CD4-positive, alpha-beta memory T cell (primary cell): ENCODE measurements around the gene RFNG. TPM values are rescaled to one million over a fixed set of nuclear protein-coding genes. Genes with fewer than 3 reads are reported as not detected.
A peak's percentile ranks its signal among the peaks of the same experiment; 100 is the strongest.

Source experiments
- CTCF ChIA-PET: fragments of 350-600 bp; sonication (Branson Sonifier 250); formaldehyde crosslinking; loops from one replicate; lab custom pipeline; 2021; ENCODE audit warnings: inconsistent platforms; ENCODE audit not compliant: partially characterized antibody; lab: Charles Lee
- POLR2A ChIA-PET: fragments of 350-600 bp; sonication (Branson Sonifier 250); formaldehyde crosslinking; loops from one replicate; lab custom pipeline; 2021; ENCODE audit not compliant: partially characterized antibody; lab: Charles Lee
- DNase-seq, 5 donors: peaks; one replicate each; pipeline versions ENCODE4 v3.0.0 to v3.0.0-alpha.2; 2020 to 2022; ENCODE audit warnings: mixed read lengths in 1 of 5
- H3K27ac ChIP-seq: one replicate; pipeline ENCODE4 v1.7.0; 2013; ENCODE audit warnings: low read depth, low read length
- H3K27me3 ChIP-seq: 2 replicates; pipeline ENCODE4 v1.7.0; 2013; ENCODE audit warnings: mild to moderate bottlenecking, low read length, moderate library complexity; ENCODE audit not compliant: insufficient read depth
- H3K36me3 ChIP-seq: 2 replicates; pipeline ENCODE4 v1.7.0; 2013; ENCODE audit warnings: mild to moderate bottlenecking, low read length, moderate library complexity; ENCODE audit not compliant: insufficient read depth
- H3K4me1 ChIP-seq: 2 replicates; pipeline ENCODE4 v1.7.0; 2013; ENCODE audit warnings: mild to moderate bottlenecking, low read length, moderate library complexity; ENCODE audit not compliant: insufficient read depth
- H3K4me3 ChIP-seq, 2 donors: one replicate each; pipeline ENCODE4 v1.7.0; 2013; ENCODE audit warnings: low read length in 2 of 2, mild to moderate bottlenecking in 1 of 2
- H3K9me3 ChIP-seq, 2 donors: one replicate each; pipeline ENCODE4 v1.7.0; 2013; ENCODE audit warnings: low read length in 2 of 2, control low read depth in 1 of 2; ENCODE audit not compliant: control insufficient read depth in 1 of 2
- H3K27ac Mint-ChIP-seq, 7 donors: one replicate each; pipeline ENCODE4 v1.8.0; 2020 to 2021; ENCODE audit warnings: mixed read lengths in 7 of 7, mild to moderate bottlenecking in 6 of 7, inconsistent platforms in 3 of 7, moderate library complexity in 3 of 7
- H3K27me3 Mint-ChIP-seq, 2 donors: one replicate each; pipeline ENCODE4 v1.8.0; 2020 to 2021; ENCODE audit warnings: mixed read lengths in 2 of 2
- H3K36me3 Mint-ChIP-seq, 2 donors: one replicate each; pipeline ENCODE4 v1.8.0; 2020 to 2021; ENCODE audit warnings: mixed read lengths in 2 of 2, inconsistent platforms in 1 of 2, mild to moderate bottlenecking in 1 of 2
- H3K4me1 Mint-ChIP-seq, 4 donors: one replicate each; pipeline ENCODE4 v1.8.0; 2020 to 2021; ENCODE audit warnings: mixed read lengths in 4 of 4, mild to moderate bottlenecking in 1 of 4
- H3K4me3 Mint-ChIP-seq, 8 donors: one replicate each; pipeline ENCODE4 v1.8.0; 2020 to 2021; ENCODE audit warnings: mixed read lengths in 8 of 8, mild to moderate bottlenecking in 7 of 8, moderate library complexity in 6 of 8, inconsistent platforms in 3 of 8
- H3K9me3 Mint-ChIP-seq, 8 donors: one replicate each; pipeline ENCODE4 v1.8.0; 2020 to 2021; ENCODE audit warnings: mixed read lengths in 8 of 8, mild to moderate bottlenecking in 5 of 8, inconsistent platforms in 3 of 8, moderate library complexity in 1 of 8
- intact Hi-C: fragments of 100-400 bp; cut with micrococcal nuclease; formaldehyde crosslinking; loops from one replicate; pipeline ENCODE4 v1.15.1; 2023
- polyA plus RNA-seq, 2 donors: library from polyadenylated mRNA; unstranded; fragments of 300-500 nt; fragmentation: Illumina TruSeq; gene quantifications; one replicate each; pipeline ENCODE4 v1.2.3, GENCODE V29; 2021
- total RNA-seq, 2 experiments: library from RNA; stranded (reverse); gene quantifications; one replicate each; pipeline ENCODE4 v1.2.3, GENCODE V29; 2021

The RFNG gene
- total and polyA plus RNA-seq, 4 experiments from 2014 or later = 6.2 to 44.0 (median 22.9) TPM

DNA sequence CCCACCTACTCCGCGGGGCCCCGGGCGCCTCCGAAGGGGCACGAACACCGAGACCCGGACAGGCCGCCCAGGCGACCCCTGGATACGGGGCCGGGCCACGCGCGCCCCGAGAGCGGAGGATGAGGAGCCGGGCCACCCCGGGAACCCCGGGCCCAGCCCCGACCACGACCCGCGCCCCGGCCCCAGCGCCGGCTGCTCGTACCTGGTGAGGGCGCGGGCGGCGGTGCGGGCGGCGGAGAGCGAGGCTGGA is 46.2 kb upstream of the RFNG start:
- no peaks in the 10 kb centered on the region for H3K9me3 ChIP-seq
- no peak for DNase-seq
- peak overlapping the region; percentile 78 for H3K27ac ChIP-seq
- peaks cover 6% of the 10 kb centered on the region for H3K36me3 ChIP-seq
- Mint-ChIP-seq H3K27me3 (no peaks in the 10 kb centered on the region), H3K4me1 (peaks cover 0 to 20% (median 2%) of the 10 kb centered on the region in 4 donors), H3K4me3 (peak overlapping the region in 7 of 8 donors; percentile 35 to 82 (median 67)), H3K27ac (peak overlapping the region in 1 of 7 donors; percentile 22), H3K9me3 (no peaks in the 10 kb centered on the region), H3K36me3 (peaks cover 3% of the 10 kb centered on the region in 2 donors)
- intact Hi-C loops = loop anchor here (1.0 to 5.0 kb wide), 7 partner anchors 28 to 416 kb away; partner anchors contain the start of genes ARL16, CENPX, DCXR and GPS1
- no peaks in the 10 kb centered on the region for H3K27me3 ChIP-seq
- ChIA-PET POLR2A (interaction anchor here (0.6 to 3.6 kb wide), 12 partner anchors 10 to 67 kb away, joined by 3 to 50 read pairs (median 8); partner anchors contain the start of genes DCXR, DUS1L, GPS1 and RAC3), CTCF (interaction anchor here (1.8 kb wide), 1 partner anchor 30 kb away, joined by 7 read pairs; no protein-coding TSS in a partner anchor)
- peak overlapping the region in 1 of 2 donors; percentile 50 for H3K4me3 ChIP-seq
- peaks cover 20% of the 10 kb centered on the region for H3K4me1 ChIP-seq

DNA sequence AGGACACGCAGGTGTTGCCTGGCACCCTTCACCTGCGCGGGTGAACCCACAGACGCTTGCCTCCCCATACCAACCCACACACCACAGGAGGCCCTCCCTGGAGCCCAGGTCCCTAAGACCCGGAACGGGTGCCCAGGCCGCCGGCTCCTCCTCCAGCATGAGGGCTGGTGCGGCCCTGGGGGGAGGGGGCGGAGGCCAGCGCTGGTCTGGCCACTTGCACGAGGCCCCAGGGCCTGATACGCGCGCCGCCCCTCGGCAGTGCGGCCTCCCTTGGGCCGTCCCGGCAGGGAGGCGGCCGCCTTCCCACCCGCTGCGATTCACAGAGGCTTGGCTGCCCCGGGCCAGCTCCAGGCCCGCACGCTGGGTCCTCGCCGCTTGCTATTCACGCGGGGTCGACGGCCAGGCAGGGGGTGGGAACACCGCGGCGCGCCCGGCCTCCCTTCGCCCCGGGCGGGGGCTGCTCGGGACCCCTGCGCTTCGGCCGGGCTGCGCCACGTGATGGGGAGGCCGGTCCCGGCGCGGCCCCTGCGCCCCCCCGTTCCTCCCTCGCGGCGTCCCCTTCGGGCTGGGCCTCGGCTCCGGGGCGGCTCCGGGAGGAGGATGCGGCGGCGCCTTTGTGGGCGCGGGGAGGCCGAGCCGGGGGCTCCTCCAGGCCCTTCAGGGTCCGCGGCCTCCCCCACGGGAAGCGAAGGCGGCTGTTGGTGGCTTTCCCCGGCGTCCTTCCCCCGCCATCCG is 45.7 kb upstream of the RFNG start:
- Mint-ChIP-seq H3K27ac (peak overlapping the region in 3 of 7 donors; percentile 22 to 55 (median 29)), H3K27me3 (no peaks in the 10 kb centered on the region), H3K4me1 (peaks cover 0 to 20% (median 2%) of the 10 kb centered on the region in 4 donors), H3K4me3 (peak overlapping the region in 7 of 8 donors; percentile 34 to 75 (median 63)), H3K9me3 (no peaks in the 10 kb centered on the region), H3K36me3 (peaks cover 3% of the 10 kb centered on the region in 2 donors)
- peak in 1 of 5 donors; percentile 24 for DNase-seq
- Histone ChIP-seq H3K36me3 (peaks cover 6% of the 10 kb centered on the region), H3K27ac (peak overlapping the region; percentile 78), H3K4me3 (peak overlapping the region; percentile 23 to 50), H3K9me3 (no peaks in the 10 kb centered on the region), H3K4me1 (peaks cover 20% of the 10 kb centered on the region), H3K27me3 (no peaks in the 10 kb centered on the region)
- ChIA-PET POLR2A (interaction anchor here (0.6 to 3.6 kb wide), 13 partner anchors 10 to 119 kb away, joined by 3 to 50 read pairs (median 8); partner anchors contain the start of genes DCXR, DUS1L and RAC3), CTCF (interaction anchor here (0.6 to 1.8 kb wide), 2 partner anchors 9 to 30 kb away, joined by 4 to 7 read pairs; no protein-coding TSS in a partner anchor)
- intact Hi-C loops = loop anchor here (5.0 kb wide), 3 partner anchors 45 to 415 kb away; partner anchors contain the start of genes ARL16, CENPX, GPS1 and HGS

DNA sequence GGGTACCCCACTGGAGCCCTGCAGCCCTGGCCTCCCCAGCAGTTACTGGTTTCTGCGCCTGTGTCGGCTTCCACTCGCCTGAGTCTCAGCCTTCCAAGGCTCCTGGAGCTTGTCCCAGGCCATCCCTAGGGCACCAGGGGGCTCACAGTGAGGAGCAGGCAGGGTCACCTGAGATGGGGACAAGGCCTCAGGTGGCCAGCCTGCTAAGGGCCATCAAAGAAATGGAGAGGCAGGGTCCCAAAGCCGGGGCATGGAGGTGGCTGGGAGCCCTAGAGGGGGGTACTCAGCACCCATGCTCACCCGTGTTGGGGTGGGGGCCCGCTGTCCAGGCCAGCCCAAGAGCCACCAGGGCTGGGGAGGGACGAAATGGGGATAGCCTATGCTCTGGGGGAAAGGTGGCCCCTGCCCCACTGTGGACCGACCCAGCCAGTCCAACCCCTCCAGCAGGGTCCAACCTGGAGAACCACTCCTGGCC is 45.1 kb upstream of the RFNG start:
- Histone ChIP-seq H3K27ac (peak overlapping the region; percentile 78), H3K4me1 (peaks cover 20% of the 10 kb centered on the region), H3K27me3 (no peaks in the 10 kb centered on the region), H3K9me3 (no peaks in the 10 kb centered on the region), H3K36me3 (peaks cover 11% of the 10 kb centered on the region), H3K4me3 (peak overlapping the region; percentile 23 to 50)
- peaks cover 3 to 4% of the 10 kb centered on the region in 2 donors for H3K36me3 Mint-ChIP-seq
- intact Hi-C loops = loop anchor here (5.0 kb wide), 3 partner anchors 44 to 414 kb away; partner anchors contain the start of genes ARL16, CENPX, GPS1 and HGS
- POLR2A ChIA-PET = interaction anchor here (0.6 to 2.2 kb wide), 4 partner anchors 11 to 119 kb away, joined by 4 to 31 read pairs (median 8); no protein-coding TSS in a partner anchor
- peak overlapping the region in 3 of 7 donors; percentile 22 to 55 (median 29) for H3K27ac Mint-ChIP-seq
- CTCF ChIA-PET = interaction anchor here (0.6 kb wide), 1 partner anchor 10 kb away, joined by 4 read pairs; no protein-coding TSS in a partner anchor
- H3K4me3 Mint-ChIP-seq = peak overlapping the region in 7 of 8 donors; percentile 34 to 75 (median 63)
- peaks cover 0 to 20% (median 2%) of the 10 kb centered on the region in 4 donors for H3K4me1 Mint-ChIP-seq
- DNase-seq = peak in 1 of 5 donors; percentile 28
- H3K27me3 Mint-ChIP-seq = no peaks in the 10 kb centered on the region
- H3K9me3 Mint-ChIP-seq = no peaks in the 10 kb centered on the region

DNA sequence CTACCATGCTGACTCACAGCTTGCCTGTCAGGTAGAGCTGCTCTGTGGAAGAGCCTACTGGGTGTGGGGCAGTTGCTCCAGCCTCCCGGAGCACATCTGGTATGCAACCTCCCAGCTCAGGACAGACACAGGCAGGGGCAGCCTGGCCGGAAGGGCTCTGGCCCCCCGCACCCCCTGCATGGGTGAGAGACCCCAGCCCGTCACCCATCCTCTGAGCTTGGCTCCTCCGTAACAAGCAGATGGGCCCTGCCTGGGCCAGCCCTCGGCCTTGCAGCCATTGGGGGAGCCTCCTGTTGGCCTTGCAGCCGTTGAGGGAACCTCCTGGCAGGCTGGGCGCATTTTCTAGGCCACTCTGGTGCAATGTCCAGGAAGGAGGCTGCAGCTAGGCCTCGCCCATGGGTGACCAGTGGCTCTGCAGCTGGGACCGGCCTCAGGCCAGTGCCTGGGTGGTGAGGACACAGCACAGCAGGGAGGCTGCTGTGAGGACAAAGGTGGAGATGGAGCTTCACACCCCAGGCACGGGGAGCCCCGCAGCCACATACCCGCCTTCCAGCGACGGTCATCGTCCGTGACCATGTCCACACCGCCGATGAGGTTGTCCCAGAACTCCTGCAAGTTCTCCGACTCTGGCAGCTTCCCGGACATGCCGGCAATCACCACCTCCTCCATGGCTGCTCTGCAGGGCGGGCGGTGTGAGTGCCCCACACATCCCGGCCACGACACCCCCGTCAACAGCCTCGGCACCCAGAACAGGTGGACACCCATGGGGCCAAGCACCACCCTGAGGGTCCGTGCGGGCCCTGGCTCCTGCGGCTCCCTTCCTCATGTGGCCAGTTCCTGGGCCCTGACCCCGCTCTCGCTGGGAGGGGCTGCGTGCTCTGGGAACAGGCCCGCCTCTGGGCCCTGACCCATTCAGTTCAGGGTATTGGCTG is 44.4 kb upstream of the RFNG start:
- Mint-ChIP-seq H3K9me3 (no peaks in the 10 kb centered on the region), H3K27me3 (no peaks in the 10 kb centered on the region), H3K27ac (no peak overlapping the region), H3K4me1 (peaks cover 0 to 20% (median 2%) of the 10 kb centered on the region in 4 donors), H3K4me3 (peak overlapping the region in 6 of 8 donors; percentile 21 to 59 (median 57)), H3K36me3 (peaks cover 3 to 7% of the 10 kb centered on the region in 2 donors)
- no peak overlapping the region for H3K27ac ChIP-seq
- POLR2A ChIA-PET = interaction anchor here (1.5 kb wide), 2 partner anchors 10 to 31 kb away, joined by 5 to 6 read pairs; no protein-coding TSS in a partner anchor
- no peaks in the 10 kb centered on the region for H3K9me3 ChIP-seq
- H3K36me3 ChIP-seq = peaks cover 14% of the 10 kb centered on the region
- peak in 1 of 5 donors; percentile 32 for DNase-seq
- H3K4me3 ChIP-seq = no peak overlapping the region
- H3K4me1 ChIP-seq = peaks cover 20% of the 10 kb centered on the region
- H3K27me3 ChIP-seq = no peaks in the 10 kb centered on the region
- intact Hi-C loops = loop anchor here (5.0 kb wide), 3 partner anchors 44 to 414 kb away; partner anchors contain the start of genes ARL16, CENPX, GPS1 and HGS
- CTCF ChIA-PET = interaction anchor here (1.0 kb wide), 1 partner anchor 66 kb away, joined by 3 read pairs; no protein-coding TSS in a partner anchor

DNA sequence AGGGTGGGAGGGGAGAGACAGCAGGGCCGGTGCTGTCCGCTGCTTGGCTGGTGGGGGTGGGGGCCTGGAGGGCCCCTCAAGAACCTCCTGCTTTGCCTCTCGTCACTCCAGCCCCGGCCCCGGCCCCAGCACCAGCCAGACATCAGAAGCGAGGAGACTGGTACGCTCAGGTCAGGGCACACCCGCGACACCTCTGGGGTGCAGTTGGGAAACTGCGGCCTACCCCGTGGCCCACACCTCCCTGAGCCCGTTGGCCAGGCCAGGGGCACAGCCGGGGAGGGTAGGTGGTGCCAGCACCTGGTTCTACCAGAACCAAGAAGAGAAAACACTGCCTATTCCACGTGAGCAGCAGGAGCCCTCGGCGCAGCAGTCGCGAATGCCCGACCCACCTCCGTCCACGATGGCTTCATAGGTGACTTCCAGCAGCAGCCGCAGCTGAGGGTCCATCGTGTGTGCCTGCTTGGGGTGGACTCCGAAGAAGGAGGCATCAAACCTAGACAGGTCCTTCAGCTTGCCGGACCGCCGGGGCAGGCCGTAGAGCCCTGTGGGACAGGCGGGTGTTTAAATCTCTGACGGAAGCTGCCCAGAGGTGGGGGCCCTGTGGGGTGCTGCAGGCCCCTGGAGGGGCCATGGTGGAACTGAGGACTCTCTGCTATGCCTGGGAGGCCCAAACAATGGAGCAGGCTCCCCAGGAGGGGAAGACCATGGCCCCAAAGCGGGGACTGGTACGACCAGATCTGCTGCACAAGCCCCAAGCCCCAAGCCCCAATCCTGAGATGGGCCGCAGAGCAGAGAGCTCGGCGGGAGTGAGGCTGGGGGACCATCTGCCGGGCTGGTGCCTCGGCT is 43.5 kb upstream of the RFNG start:
- Histone ChIP-seq H3K9me3 (no peaks in the 10 kb centered on the region), H3K4me1 (peaks cover 20% of the 10 kb centered on the region), H3K36me3 (peaks cover 23% of the 10 kb centered on the region), H3K27me3 (no peaks in the 10 kb centered on the region), H3K4me3 (no peak overlapping the region), H3K27ac (no peak overlapping the region)
- peak overlapping the region in 2 of 8 donors; percentile 42 to 59 for H3K4me3 Mint-ChIP-seq
- H3K9me3 Mint-ChIP-seq = no peaks in the 10 kb centered on the region
- H3K36me3 Mint-ChIP-seq = peaks cover 3 to 7% of the 10 kb centered on the region in 2 donors
- ChIA-PET POLR2A (interaction anchor here (1.5 kb wide), 1 partner anchor 11 kb away, joined by 5 read pairs; no protein-coding TSS in a partner anchor), CTCF (interaction anchor here (1.0 kb wide), 1 partner anchor 65 kb away, joined by 3 read pairs; no protein-coding TSS in a partner anchor)
- no peaks in the 10 kb centered on the region for H3K27me3 Mint-ChIP-seq
- peak in 1 of 5 donors; percentile 30 for DNase-seq
- no peak overlapping the region for H3K27ac Mint-ChIP-seq
- intact Hi-C loops = loop anchor here (5.0 kb wide), 3 partner anchors 43 to 413 kb away; partner anchors contain the start of genes ARL16, CENPX, GPS1 and HGS
- peaks cover 0 to 20% (median 2%) of the 10 kb centered on the region in 4 donors for H3K4me1 Mint-ChIP-seq
